ENCODE results near the gene ZFHX3. TPM values are rescaled to one million over a fixed set of nuclear protein-coding genes. Genes with fewer than 3 reads are reported as not detected.

Gene ZFHX3
- total and polyA plus RNA-seq, 2 of the 8 experiments (the other 6 are each of a cell fraction or from before 2014, with no cell fraction given) = 0.08 to 0.99 TPM

DNA sequence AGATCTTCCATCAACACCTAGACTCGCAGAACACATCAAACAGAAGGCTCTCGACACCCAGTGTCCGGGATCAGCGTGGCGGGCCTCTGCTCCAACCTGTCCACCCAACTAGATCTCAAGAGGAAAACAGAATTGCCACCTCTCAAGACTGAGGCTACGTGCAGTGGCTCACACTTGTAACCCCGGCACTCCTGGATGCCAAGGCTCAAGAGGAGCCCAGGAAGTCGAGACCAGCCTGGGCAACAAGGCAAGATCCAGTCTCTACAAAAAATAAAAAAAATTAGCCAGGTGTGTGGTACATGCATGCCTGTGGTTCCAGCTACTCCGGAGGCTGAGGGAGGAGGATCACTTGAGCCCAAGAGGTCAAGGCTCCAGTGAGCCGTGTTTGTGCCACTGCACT lies 132.6 kb downstream of the ZFHX3 start:
- H2BK12ac ChIP-seq (ENCODE audit: low read depth, low read length) = no peak overlapping the region
- H2BK120ac ChIP-seq (replicated peaks; ENCODE audit: low read depth, low read length) = no peak overlapping the region
- no peak overlapping the region for H3K56ac ChIP-seq (replicated peaks; ENCODE audit: insufficient read length, low read depth, low read length)
- H3K4me1 ChIP-seq (replicated peaks in 1 of 4; ENCODE audit: control insufficient read depth in 3 of 4, insufficient read depth in 4 of 4, low read length in 3 of 4) = peaks cover 0 to 2% (median 0%) of the 10 kb centered on the region in 4 experiments; a peak in 2 of 7 replicates
- no peak overlapping the region for H4K5ac ChIP-seq (ENCODE audit: insufficient read length, low read depth, low read length)
- H2AFZ ChIP-seq (ENCODE audit: low read length) = no peak overlapping the region
- no peaks in the 10 kb centered on the region for H3K23me2 ChIP-seq (ENCODE audit: low read depth, low read length)
- H3K4me2 ChIP-seq (ENCODE audit: insufficient read depth in 1 of 2, low read depth in 2 of 2, low read length in 2 of 2) = no peak overlapping the region
- H3K14ac ChIP-seq (ENCODE audit: insufficient read length) = no peak overlapping the region
- H3K27me3 ChIP-seq (replicated peaks in 1 of 4; ENCODE audit: control insufficient read depth in 3 of 4, extremely low read depth in 1 of 4, insufficient read depth in 3 of 4, low read length in 3 of 4) = no peaks in the 10 kb centered on the region
- FAIRE-seq (no peak), DNase-seq (ENCODE audit: low read depth in 1 of 2, low spot score in 2 of 2) (no peak)
- H4K8ac ChIP-seq (ENCODE audit: extremely low read depth, insufficient read depth, low read length) = no peak overlapping the region
- POLR2A ChIA-PET (ENCODE audit: partially characterized antibody) = no interaction called here
- no peaks in the 10 kb centered on the region for H3K36me3 ChIP-seq (ENCODE audit: control insufficient read depth in 2 of 4, insufficient read depth in 4 of 4, low read length in 3 of 4)
- H3K4ac ChIP-seq (replicated peaks; ENCODE audit: insufficient read length, low read depth, low read length) = no peak overlapping the region
- H4K91ac ChIP-seq (replicated peaks; ENCODE audit: insufficient read length, low read length) = no peak overlapping the region
- no peaks in the 10 kb centered on the region for H3K9me3 ChIP-seq (ENCODE audit: insufficient read depth in 2 of 2, low read depth in 1 of 2, low read length in 1 of 2)
- TF ChIP-seq JUND (IDR thresholded peaks at IDR 0.05; ENCODE audit: low read length) (no peak), CHD1 (IDR thresholded peaks at IDR 0.05; ENCODE audit: low read depth, low read length) (no peak), TEAD4 (IDR thresholded peaks at IDR 0.05; ENCODE audit: low read depth, low read length) (no peak), KDM4A (IDR thresholded peaks at IDR 0.05; ENCODE audit: low read depth, low read length, severe bottlenecking) (no peak), TCF12 (IDR thresholded peaks at IDR 0.05; ENCODE audit: low read depth, low read length) (no peak), NANOG (IDR thresholded peaks at IDR 0.05; ENCODE audit: insufficient read depth, low read depth, low read length, poor library complexity, severe bottlenecking) (no peak), SUZ12 (IDR thresholded peaks at IDR 0.05; ENCODE audit: low read length) (no peak)
- TF ChIP-seq, protein P1, sequence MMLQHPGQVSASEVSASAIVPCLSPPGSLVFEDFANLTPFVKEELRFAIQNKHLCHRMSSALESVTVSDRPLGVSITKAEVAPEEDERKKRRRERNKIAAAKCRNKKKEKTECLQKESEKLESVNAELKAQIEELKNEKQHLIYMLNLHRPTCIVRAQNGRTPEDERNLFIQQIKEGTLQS (IDR thresholded peaks at IDR 0.05; ENCODE audit: insufficient read depth, low read depth, low read length) = no peak
- no peak overlapping the region for H3K9ac ChIP-seq (replicated peaks in 1 of 4; ENCODE audit: extremely low read depth in 1 of 4, low read depth in 3 of 4, low read length in 3 of 4)
- H4K20me1 ChIP-seq (replicated peaks in 1 of 2; ENCODE audit: control insufficient read depth in 1 of 2, insufficient read depth in 2 of 2, low read length in 2 of 2) = no peaks in the 10 kb centered on the region
- H3K27ac ChIP-seq (ENCODE audit: low read depth, low read length) = no peak overlapping the region
- no peak overlapping the region for H2BK15ac ChIP-seq (ENCODE audit: low read length)
- H2BK20ac ChIP-seq (ENCODE audit: low read length) = no peak overlapping the region
- H3K79me1 ChIP-seq (ENCODE audit: low read depth, low read length) = no peaks in the 10 kb centered on the region
- no peak overlapping the region for H2BK5ac ChIP-seq (ENCODE audit: low read depth, low read length)
- 97% methylated on average over 10 of the region's 10 CpGs; no CpG with 5 or more reads in 1 of the 2 experiments for WGBS, 2 experiments (ENCODE audit: extremely low coverage in 1 of 2, insufficient coverage in 1 of 2, insufficient read length in 1 of 2, insufficient replicate concordance in 2 of 2, low coverage in 1 of 2, low lambda C conversion rate in 2 of 2, missing lambda C conversion rate in 1 of 2)
- no peak overlapping the region for H3K4me3 ChIP-seq (ENCODE audit: extremely low read depth in 1 of 4, insufficient read depth in 2 of 4, low read depth in 3 of 4, low read length in 4 of 4)
- H3K23ac ChIP-seq (ENCODE audit: insufficient read length) = no peak overlapping the region
- CTCF ChIA-PET (ENCODE audit: partially characterized antibody) = no interaction called here
- no peak overlapping the region for H3K18ac ChIP-seq (ENCODE audit: extremely low read depth, low read length)
- no peak overlapping the region for H2AK5ac ChIP-seq (ENCODE audit: low read depth, low read length)
- no peaks in the 10 kb centered on the region for H3K79me2 ChIP-seq (ENCODE audit: control insufficient read depth in 1 of 2, insufficient read depth in 2 of 2, low read length in 2 of 2)
